Neural crest cell (in vitro differentiated cells): Measurements from ENCODE around the gene C22orf15. TPM values are rescaled to one million over a fixed set of nuclear protein-coding genes. Genes with fewer than 3 reads are reported as not detected.
A peak's percentile ranks its signal among the peaks of the same experiment; 100 is the strongest.

Experiments used
- DNase-seq: peaks from one replicate; pipeline ENCODE4 v3.0.0; 2021; ENCODE audit warnings: low read depth, mixed read lengths, low spot score
- H3K27ac Mint-ChIP-seq: one replicate; pipeline ENCODE4 v1.8.0; 2021; ENCODE audit warnings: mild to moderate bottlenecking, mixed read lengths; ENCODE audit not compliant: unreplicated experiment
- H3K27me3 Mint-ChIP-seq: 2 replicates; pipeline ENCODE4 v1.8.0; 2021; ENCODE audit warnings: low read depth, mild to moderate bottlenecking, mixed read lengths
- H3K36me3 Mint-ChIP-seq: 2 replicates; pipeline ENCODE4 v1.8.0; 2021; ENCODE audit warnings: low read depth, mild to moderate bottlenecking, mixed read lengths
- H3K4me1 Mint-ChIP-seq: 2 replicates; pipeline ENCODE4 v1.8.0; 2021; ENCODE audit warnings: mixed read lengths
- H3K4me3 Mint-ChIP-seq: one replicate; pipeline ENCODE4 v1.8.0; 2021; ENCODE audit warnings: mild to moderate bottlenecking, mixed read lengths
- H3K9me3 Mint-ChIP-seq: 2 replicates; pipeline ENCODE4 v1.8.0; 2021; ENCODE audit warnings: mixed read lengths
- CTCF ChIP-seq: fragments of 200-600 bp; sonication (generic); conservative IDR thresholded peaks from 2 replicates; pipeline ENCODE4 v1.5.0; 2021; ENCODE audit warnings: antibody characterized with exemption, mild to moderate bottlenecking
- total RNA-seq: library from RNA; stranded (reverse); gene quantifications from 2 replicates; pipeline ENCODE4 v1.2.1, GENCODE V29; 2021

C22orf15 gene
- total RNA-seq, 1 donor from 2014 or later, result 0.79 TPM

GRCh38 chr22:23745791-23746190 is 17.0 kb upstream of the C22orf15 start:
- no peak overlapping the region for H3K27ac Mint-ChIP-seq
- H3K4me1 Mint-ChIP-seq, result peaks cover 17% of the 10 kb centered on the region
- peak overlapping the region; percentile 15 for H3K4me3 Mint-ChIP-seq
- peaks cover 18% of the 10 kb centered on the region for H3K36me3 Mint-ChIP-seq
- H3K27me3 Mint-ChIP-seq, result no peaks in the 10 kb centered on the region
- no peak for TF ChIP-seq CTCF
- no peaks in the 10 kb centered on the region for H3K9me3 Mint-ChIP-seq
- DNase-seq, result no peak

GRCh38 chr22:23749841-23750301 is 12.9 kb upstream of the C22orf15 start:
- Mint-ChIP-seq H3K27ac (no peak overlapping the region), H3K4me1 (peaks cover 21% of the 10 kb centered on the region)

GRCh38 chr22:23750367-23750713 is 12.4 kb upstream of the C22orf15 start:
- H3K4me1 Mint-ChIP-seq, result peaks cover 21% of the 10 kb centered on the region
- no peak for DNase-seq
- peak overlapping the region; percentile 89 for H3K4me3 Mint-ChIP-seq
- no peak overlapping the region for H3K27ac Mint-ChIP-seq
- peaks cover 2% of the 10 kb centered on the region for H3K36me3 Mint-ChIP-seq
- TF ChIP-seq CTCF, result no peak
- no peaks in the 10 kb centered on the region for H3K27me3 Mint-ChIP-seq
- no peaks in the 10 kb centered on the region for H3K9me3 Mint-ChIP-seq

More at GRCh38 chr22:23749841-23750301, 12.9 kb upstream of the C22orf15 start:
- Mint-ChIP-seq H3K27me3 (no peaks in the 10 kb centered on the region), H3K4me3 (peak overlapping the region; percentile 89), H3K36me3 (peaks cover 7% of the 10 kb centered on the region), H3K9me3 (no peaks in the 10 kb centered on the region)
- DNase-seq, result no peak
- no peak for TF ChIP-seq CTCF

GRCh38 chr22:23750714-23751440 is 11.9 kb upstream of the C22orf15 start, which contains the start of gene ZNF70:
TSS of gene ZNF70 (minus strand) at chr22:23751112. CDS start at chr22:23745140, 5,972 bp downstream.
- no peaks in the 10 kb centered on the region for H3K27me3 Mint-ChIP-seq
- no peak within 1 kb of the TSS for H3K27ac Mint-ChIP-seq
- no peaks in the 10 kb centered on the region for H3K9me3 Mint-ChIP-seq
- peak within 1 kb of the TSS; percentile 89 for H3K4me3 Mint-ChIP-seq
- peaks cover 2% of the 10 kb centered on the region for H3K36me3 Mint-ChIP-seq
- DNase-seq, result peak; percentile 74
- H3K4me1 Mint-ChIP-seq, result peaks cover 21% of the 10 kb centered on the region
- TF ChIP-seq CTCF, result peak; percentile 37

GRCh38 chr22:23751441-23751996 is 11.3 kb upstream of the C22orf15 start:
- no peak overlapping the region for H3K27ac Mint-ChIP-seq
- peaks cover 21% of the 10 kb centered on the region for H3K4me1 Mint-ChIP-seq
- TF ChIP-seq CTCF, result no peak
- DNase-seq, result no peak
- peaks cover 2% of the 10 kb centered on the region for H3K36me3 Mint-ChIP-seq
- no peaks in the 10 kb centered on the region for H3K9me3 Mint-ChIP-seq
- peak overlapping the region; percentile 84 for H3K4me3 Mint-ChIP-seq
- H3K27me3 Mint-ChIP-seq, result no peaks in the 10 kb centered on the region
